PFSK-1 (cell line): ENCODE results near the gene TMEM9.

ENCODE experiments used
- FOXP2 ChIP-seq: optimal IDR thresholded peaks from 2 replicates; pipeline ENCODE3; 2011; ENCODE audit warnings: borderline replicate concordance, control low read depth, inconsistent platforms; ENCODE audit not compliant: insufficient read depth; ENCODE audit errors: extremely low read length, extremely low read depth
- POLR2AphosphoS5 ChIP-seq: IDR thresholded peaks from 2 replicates; pipeline ENCODE4 v1.6.1; 2012; ENCODE audit warnings: low read depth, mild to moderate bottlenecking, control low read depth, low read length, moderate library complexity
- REST ChIP-seq, 2 experiments: IDR thresholded peaks; 2 replicates each; pipeline versions ENCODE4 v1.6.1 to v1.8.0; 2011 to 2012; ENCODE audit warnings: low read depth in 2 of 2, low read length in 2 of 2, control low read depth in 1 of 2, inconsistent platforms in 1 of 2, mild to moderate bottlenecking in 1 of 2, moderate library complexity in 1 of 2; ENCODE audit not compliant: insufficient read depth in 1 of 2
- SIN3A ChIP-seq: IDR thresholded peaks from 2 replicates; pipeline ENCODE4 v1.6.1; 2012; ENCODE audit warnings: mild to moderate bottlenecking, low read length, moderate library complexity, borderline replicate concordance; ENCODE audit not compliant: insufficient read depth
- TAF1 ChIP-seq: IDR thresholded peaks from 2 replicates; pipeline ENCODE4 v1.6.1; 2012; ENCODE audit warnings: low read length, control low read depth, borderline replicate concordance; ENCODE audit not compliant: insufficient read depth

TMEM9 gene

GRCh38 chr1:201113451-201114244, 40.6 kb downstream of the TMEM9 start:
- TF ChIP-seq SIN3A (no peak), REST (IDR thresholded peaks at IDR 0.05; ENCODE audit: insufficient read depth in 1 of 2, low read depth in 2 of 2, low read length in 2 of 2) (no peak), POLR2AphosphoS5 (no peak), TAF1 (no peak), FOXP2 (no peak)

GRCh38 chr1:201112926-201113325, 41.3 kb downstream of the TMEM9 start:
- no peak for TF ChIP-seq REST (IDR thresholded peaks at IDR 0.05; ENCODE audit: insufficient read depth in 1 of 2, low read depth in 2 of 2, low read length in 2 of 2)

- TF ChIP-seq SIN3A (no peak), FOXP2 (no peak), POLR2AphosphoS5 (no peak), REST (IDR thresholded peaks at IDR 0.05; ENCODE audit: insufficient read depth in 1 of 2, low read depth in 2 of 2, low read length in 2 of 2) (no peak), TAF1 (no peak)
Measured at GRCh38 chr1:201112173-201112731, 42.0 kb downstream of the TMEM9 start, which contains the start of gene CACNA1S. Gene CACNA1S (minus strand): TSS chr1:201112426. CDS start chr1:201112339, 87 bp downstream.

GRCh38 chr1:201111672-201112071, 42.6 kb downstream of the TMEM9 start:
- TF ChIP-seq REST (IDR thresholded peaks at IDR 0.05; ENCODE audit: insufficient read depth in 1 of 2, low read depth in 2 of 2, low read length in 2 of 2) = no peak
- no peak for TF ChIP-seq FOXP2
- TF ChIP-seq SIN3A = no peak
- no peak for TF ChIP-seq POLR2AphosphoS5
- no peak for TF ChIP-seq TAF1

GRCh38 chr1:201111156-201111555, 43.1 kb downstream of the TMEM9 start:
- no peak for TF ChIP-seq FOXP2
- TF ChIP-seq SIN3A = no peak
- no peak for TF ChIP-seq TAF1
- no peak for TF ChIP-seq REST (IDR thresholded peaks at IDR 0.05; ENCODE audit: insufficient read depth in 1 of 2, low read depth in 2 of 2, low read length in 2 of 2)
- no peak for TF ChIP-seq POLR2AphosphoS5
